Umbilical cord (tissue), 2 donors: ENCODE measurements around the gene FBXO22. TPM values are rescaled to one million over a fixed set of nuclear protein-coding genes. Genes with fewer than 3 reads are reported as not detected.
"Not testable (repeated sequence)": the region's sequence is repeated elsewhere in the genome, so short reads cannot be mapped to it uniquely, and the experiment has no call there.

Experiments used
- DNase-seq: peaks from one replicate; pipeline ENCODE4 v3.0.0-alpha.2; 2015; ENCODE audit warnings: low spot score
- total RNA-seq: library from RNA; depleted of rRNA; stranded (reverse); fragments of >200 nt; gene quantifications from one replicate; pipeline ENCODE4 v1.2.3, GENCODE V29; 2014; ENCODE audit warnings: low replicate concordance; ENCODE audit not compliant: insufficient read depth

The FBXO22 gene
- 12.8 TPM for total RNA-seq

- DNase-seq, result peak; percentile 92
Measured at GRCh38 chr15:75903331-75904239, at the start of gene FBXO22. FBXO22 (plus strand) TSS chr15:75903878; CDS start chr15:75903964, 86 bp downstream.

DNA sequence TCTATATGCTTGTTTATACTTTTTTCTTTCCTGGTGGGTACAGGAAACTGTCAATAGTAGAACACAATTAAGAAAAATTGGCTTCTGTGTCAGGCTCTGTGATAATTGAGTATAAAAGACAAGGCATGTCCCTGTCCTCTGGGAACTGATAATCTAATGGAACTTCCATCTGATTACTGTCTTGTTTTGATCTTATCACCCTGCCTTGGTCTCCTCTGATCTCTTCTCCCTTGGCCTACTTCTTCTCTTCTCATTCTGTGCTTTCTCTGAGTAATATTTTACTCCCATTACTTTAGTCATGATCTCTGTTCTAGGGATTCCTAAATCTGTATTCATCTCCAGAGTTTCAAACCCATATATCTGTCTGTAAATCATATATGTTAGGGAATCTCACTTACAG lies 45.8 kb upstream of the FBXO22 start:
- no peak for DNase-seq

DNA sequence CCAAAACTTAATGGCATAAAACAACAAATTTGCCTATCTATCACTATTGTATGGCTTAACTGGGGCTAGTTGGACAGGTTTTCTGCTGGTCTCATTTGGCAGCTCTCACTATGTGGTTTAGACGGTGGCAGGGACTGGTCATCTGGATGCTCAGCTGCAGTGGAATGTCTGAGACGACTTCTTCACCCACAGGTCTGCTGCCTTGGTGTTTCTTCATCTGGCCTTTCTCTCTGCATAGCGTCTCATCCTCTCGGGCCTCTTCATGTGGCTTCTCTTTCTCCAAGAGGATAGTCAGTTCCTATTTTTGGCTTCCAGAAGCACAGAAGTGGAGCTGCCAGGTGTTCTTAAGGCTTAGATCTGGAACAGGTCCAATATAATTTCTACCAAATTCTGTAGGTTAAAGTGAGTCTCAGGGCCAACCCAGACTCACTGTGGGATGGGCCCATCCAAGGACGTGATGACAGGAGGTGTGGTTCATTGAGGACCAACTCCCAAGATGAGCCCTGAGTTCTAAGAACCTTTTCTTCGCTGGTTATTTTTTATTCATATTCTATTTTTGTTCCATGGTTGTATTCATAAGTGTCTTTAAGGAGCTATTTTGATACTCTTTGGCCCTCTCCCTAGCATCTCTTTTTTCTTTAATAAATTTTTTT lies 41.8 kb upstream of the FBXO22 start:
- DNase-seq, result no peak

DNA sequence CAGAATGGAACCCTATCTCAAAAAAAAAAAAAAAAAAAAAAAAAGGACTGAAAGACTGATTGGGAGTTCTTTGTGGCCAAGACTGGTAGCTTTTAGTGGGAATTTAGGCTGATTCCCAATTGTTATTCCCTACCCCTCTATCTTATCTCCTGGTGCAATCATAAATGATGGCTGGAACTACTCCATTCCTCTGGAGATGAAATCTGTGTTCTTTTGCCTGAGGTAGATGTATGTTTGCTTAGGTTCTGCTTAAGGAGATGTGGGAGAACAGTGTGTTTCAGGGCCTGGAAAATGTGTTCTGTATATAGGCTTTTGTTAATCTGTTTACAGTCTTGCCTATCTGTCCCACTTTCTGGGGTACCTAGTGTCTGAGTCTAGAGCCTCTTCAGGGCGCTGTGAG lies 40.9 kb upstream of the FBXO22 start:
- no peak for DNase-seq

GRCh38 chr15:75864213-75865059 lies 39.2 kb upstream of the FBXO22 start:
- peak; percentile 46 for DNase-seq

DNA sequence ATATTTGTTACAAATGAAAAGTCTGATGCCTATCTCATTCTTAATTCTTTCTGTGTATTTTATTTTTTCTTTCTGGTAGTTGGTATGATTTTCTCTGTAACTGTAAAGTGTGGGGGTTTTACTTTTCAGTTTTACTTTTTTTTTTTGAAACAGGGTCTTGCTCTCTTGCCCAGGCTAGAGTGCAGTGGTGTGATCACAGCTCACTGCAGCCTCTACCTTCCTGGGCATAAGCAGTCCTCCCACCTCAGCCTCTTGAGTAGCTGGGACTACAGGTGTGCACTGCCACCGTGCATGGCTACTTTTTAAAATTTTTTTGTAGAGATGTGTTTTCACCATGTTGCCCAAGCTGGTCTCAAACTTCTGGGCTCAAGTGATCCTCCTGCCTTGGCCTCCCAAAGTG lies 37.6 kb upstream of the FBXO22 start:
- DNase-seq, result not testable (repeated sequence)

- no peak for DNase-seq
Measured at GRCh38 chr15:75866916-75867315, 36.8 kb upstream of the FBXO22 start.

- no peak for DNase-seq
Measured at GRCh38 chr15:75867449-75867848, 36.2 kb upstream of the FBXO22 start.

GRCh38 chr15:75868019-75868418 lies 35.7 kb upstream of the FBXO22 start:
- DNase-seq, result no peak

DNA sequence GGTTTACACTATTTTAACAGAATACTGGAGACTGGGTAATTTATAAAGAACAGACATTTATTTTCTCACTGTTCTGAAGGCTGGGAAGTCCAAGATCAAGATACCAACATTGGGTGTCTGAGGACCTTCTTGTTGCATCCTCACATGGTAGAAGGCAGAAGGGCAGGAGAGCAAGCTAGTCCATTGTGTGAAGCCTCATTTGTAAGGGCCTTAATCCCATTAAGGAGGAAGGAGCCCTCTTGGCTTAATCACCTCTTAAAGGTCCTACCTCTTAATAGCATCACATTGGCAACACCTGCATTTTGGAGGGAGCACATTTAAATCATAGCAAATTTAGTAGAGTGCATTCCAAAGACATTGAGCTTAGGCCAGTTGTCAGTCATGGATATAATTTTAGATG lies 34.2 kb upstream of the FBXO22 start:
- no peak for DNase-seq

DNA sequence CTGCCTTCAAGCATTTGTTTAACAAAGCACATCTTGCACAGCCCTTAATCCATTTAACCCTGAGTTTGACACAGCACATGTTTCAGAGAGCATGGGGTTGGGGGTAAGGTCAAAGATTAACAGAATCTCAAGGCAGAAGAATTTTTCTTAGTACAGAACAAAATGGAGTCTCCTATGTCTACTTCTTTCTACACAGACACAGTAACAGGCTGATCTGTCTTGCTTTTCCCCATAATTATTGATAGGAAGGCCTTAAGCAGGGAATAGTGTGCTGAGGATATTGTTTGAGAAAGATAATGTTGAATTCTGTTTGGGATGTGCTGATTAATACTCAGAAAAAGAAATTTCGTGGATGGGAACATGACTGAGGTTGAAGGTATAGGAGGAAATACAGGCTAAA lies 32.1 kb upstream of the FBXO22 start:
- not testable (repeated sequence) for DNase-seq

DNA sequence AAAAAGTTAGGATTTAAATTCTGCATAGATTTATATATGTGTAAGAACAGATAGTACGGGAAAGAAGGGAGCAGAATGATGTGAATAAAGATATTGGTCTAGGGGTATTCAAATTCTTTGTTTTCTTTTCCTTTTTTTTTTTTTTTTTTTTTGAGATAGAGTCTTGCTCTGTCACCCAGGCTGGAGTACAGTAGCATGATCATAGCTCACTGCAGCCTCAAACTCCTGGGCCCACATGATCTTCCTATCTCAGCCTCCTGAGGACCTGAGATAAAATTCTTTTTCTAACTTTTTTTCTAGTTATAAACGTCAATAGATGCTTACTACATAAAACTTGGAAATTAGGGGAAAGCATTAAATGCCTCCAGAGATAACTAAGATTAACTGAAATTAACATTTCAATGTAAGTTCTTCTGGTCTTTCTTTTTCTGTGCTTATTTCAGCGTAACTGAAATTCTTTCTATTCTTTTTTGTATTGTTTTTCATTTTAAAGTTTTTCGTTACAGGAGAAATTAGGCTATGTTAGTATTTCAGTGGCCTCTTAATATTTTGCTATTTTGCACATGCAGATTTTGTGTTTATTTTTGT lies 31.2 kb upstream of the FBXO22 start:
- no peak for DNase-seq

- no peak for DNase-seq
Measured at GRCh38 chr15:75884041-75884440, 19.6 kb upstream of the FBXO22 start.

DNA sequence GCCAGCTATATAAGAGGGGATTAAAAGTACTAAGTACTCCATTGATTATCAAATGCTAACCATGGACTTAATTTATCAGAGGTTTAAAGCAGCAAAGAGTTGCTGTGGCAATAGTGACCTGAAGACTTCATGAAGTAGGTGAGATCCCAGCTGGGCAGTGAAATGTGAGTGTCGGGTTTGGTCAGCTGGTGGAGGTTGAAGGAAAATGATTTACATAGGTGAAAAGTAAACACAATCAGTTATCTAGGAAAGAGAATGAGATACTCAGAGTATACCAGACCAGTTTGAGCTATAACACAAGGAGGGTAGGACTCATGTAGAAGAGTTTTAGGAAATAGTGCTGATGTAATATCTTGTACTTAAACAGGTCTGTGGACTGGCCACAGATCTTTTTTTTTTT lies 16.5 kb upstream of the FBXO22 start:
- no peak for DNase-seq

GRCh38 chr15:75891895-75892294 lies 11.8 kb upstream of the FBXO22 start:
- DNase-seq, result peak; percentile 81

- no peak for DNase-seq
Measured at GRCh38 chr15:75895731-75896130, 7.9 kb upstream of the FBXO22 start.

DNA sequence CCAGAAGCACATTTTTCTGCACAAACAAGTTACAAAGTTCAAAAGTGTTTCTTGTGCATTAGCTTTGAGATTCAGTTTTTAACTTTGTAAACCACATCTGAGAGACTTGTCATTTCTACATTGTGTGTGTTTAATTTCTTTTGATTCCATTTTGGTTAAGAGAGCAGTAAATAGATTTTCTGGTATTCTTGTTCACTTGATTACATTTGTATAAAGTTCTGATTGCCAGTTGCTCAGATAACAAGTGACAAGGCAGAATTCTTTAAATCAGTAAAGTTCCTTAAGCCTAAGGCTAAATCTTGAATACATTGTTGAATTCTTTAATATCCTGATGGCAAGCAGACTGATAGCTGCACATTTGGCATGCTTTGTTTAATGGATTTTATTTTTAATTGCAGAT lies 3.1 kb upstream of the FBXO22 start:
- no peak for DNase-seq

DNA sequence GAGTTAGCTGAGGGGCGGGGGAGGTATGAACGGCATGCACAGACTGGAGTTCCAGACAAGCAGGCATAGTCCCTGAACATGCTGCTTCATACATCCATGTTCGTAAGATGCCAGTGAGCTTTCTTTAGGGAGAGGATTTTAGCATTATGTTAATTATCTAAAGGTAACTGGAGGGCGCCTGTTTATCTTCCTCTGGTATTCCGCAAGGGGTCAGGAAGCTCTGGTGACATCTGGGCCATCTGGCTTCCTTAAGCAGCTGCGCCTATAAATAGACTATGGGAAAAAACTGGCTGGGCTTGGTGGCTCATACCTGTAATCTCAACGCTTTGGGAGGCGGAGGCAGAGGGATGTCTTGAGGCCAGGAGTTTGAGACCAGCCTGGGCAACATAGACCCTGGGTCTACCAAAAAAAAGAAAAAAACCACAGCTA lies 1.5 kb upstream of the FBXO22 start:
- peak; percentile 19 for DNase-seq

DNA sequence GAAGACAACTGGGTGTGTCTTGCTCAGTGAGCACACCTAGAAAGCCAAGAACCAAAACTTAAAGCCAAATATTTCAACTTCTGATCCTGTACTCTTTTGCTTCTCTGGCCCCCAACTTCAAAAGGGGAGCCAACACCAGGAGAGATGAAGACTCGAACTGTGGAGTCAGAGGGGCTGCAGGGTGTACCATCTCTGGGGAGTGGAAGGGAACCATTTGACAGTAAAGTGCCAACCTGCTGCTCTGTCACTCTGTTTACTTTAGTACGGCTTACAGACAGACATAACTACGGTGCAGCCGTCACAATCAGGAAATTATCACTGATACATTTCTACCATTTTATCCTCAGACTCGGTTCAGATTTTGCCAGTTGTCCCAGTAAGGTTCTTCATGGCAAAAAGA lies 1.6 kb downstream of the FBXO22 start:
- DNase-seq, result no peak

GRCh38 chr15:75910355-75910754 lies 6.7 kb downstream of the FBXO22 start:
- not testable (repeated sequence) for DNase-seq

DNA sequence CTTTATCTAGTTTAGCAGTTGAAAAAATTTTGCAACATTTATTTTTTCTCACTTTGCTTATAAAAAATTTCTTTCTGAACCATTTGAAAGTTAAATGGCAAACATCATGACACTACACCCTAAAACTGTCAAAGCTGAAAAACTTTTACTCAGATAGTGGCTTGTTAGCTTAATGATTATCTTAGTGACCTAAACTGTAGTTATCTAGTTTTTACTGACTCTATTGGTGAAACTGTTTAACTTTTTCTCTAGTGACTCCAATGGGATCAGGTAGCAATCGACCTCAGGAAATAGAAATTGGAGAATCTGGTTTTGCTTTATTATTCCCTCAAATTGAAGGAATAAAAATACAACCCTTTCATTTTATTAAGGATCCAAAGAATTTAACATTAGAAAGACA lies 13.3 kb downstream of the FBXO22 start:
- no peak for DNase-seq

DNA sequence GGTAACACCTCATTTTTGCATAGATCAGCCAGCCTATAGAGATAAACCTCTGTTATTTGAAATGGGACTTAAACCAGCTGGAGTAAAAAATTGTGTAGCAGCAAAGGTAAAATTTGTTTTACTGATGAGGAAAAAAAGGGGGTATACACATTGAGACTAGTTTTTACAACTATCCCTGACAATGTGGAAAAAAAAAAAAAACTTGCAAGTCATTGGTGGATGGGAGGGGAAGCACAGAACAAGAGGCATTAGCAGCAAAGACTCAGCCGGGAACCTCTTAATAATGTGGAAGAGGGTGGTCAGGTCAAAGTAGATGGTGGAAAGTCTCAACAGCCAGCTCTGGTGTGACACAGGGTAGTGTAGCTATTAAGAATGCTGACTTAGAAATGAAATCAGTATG lies 14.5 kb downstream of the FBXO22 start:
- DNase-seq, result no peak
